HG03457 (cell line): ENCODE measurements around the gene TMEM247.
"Not testable (repeated sequence)": the region's sequence is repeated elsewhere in the genome, so short reads cannot be mapped to it uniquely, and the experiment has no call there.

Source experiments
- ATAC-seq: cut with Tn5 transposase; IDR thresholded peaks from one replicate; pipeline ENCODE4 v1.9.1; 2021; ENCODE audit warnings: moderate number of reproducible peaks; ENCODE audit not compliant: unreplicated experiment

TMEM247 gene

DNA sequence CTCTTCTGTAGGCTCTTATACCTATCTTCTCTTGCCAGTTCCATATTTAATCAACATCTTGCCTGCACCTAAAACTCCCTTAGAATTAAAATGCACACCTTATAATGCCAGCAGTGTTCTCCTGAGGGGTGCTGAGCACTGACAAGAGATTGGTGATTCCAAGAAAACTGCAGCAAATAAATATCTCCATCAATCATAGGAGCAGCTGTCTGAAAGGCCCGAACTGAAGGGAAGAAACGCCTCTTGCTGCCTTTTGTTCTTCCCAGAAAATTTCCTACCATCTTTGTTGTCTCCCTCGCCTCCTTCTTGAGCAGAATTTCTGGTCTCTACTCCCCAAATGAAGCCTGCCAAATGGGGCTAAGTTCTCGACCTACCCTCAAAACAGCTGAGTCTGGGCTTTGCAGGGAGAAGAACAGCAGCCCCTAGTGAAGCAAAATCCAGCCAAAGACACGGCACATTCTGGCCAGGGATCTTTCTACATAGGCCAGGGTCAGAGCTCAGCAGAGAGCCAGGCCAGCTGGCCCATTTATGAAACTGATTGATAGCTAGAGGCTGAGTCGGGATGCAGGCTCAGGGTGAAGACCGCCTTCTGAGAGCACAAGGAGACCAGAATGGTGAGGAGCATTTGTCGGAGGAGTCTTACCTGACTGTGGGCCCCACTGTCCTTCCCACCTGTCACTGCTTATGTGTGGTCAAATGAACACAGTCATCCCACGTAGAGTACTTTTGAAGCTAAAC, 20.4 kb upstream of the TMEM247 start:
- ATAC-seq: no peak

- ATAC-seq: no peak
Observed at GRCh38 chr2:46459694-46460093, 19.7 kb upstream of the TMEM247 start.

DNA sequence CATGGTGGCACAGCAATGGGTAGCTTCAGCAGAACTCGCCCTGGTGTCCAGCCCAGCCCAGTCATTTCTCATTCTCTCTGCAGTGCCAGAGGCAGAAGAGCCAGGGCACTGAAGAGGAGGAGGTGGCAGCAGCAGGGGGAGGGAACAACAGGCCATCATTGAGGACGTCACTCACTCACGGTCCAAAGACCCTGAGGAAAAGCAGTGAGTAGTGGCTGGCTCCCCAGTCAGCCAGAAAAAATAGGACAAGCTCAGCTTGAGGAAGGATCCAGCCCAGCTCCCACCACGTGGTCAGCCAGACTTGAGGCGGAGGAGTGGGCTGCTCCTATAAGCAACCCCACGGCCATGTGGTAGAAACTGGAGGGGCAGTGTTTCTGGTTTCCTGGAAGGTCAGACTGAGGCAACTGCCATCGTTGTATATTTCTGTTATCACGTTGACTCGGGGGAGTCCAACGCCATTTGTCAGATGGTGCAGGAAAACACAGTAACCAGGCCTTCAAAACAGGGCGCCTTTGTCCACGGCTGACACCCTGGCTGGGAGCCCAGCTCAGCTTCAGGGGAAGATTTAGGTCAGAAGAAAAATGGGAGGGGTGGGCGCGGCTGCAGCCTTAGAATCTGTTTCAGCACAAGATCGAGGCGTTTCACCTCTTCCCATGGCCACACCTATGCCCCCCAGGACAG, 19.0 kb upstream of the TMEM247 start:
- no peak for ATAC-seq

- no peak for ATAC-seq
Observed at GRCh38 chr2:46461011-46461674, 18.2 kb upstream of the TMEM247 start.

DNA sequence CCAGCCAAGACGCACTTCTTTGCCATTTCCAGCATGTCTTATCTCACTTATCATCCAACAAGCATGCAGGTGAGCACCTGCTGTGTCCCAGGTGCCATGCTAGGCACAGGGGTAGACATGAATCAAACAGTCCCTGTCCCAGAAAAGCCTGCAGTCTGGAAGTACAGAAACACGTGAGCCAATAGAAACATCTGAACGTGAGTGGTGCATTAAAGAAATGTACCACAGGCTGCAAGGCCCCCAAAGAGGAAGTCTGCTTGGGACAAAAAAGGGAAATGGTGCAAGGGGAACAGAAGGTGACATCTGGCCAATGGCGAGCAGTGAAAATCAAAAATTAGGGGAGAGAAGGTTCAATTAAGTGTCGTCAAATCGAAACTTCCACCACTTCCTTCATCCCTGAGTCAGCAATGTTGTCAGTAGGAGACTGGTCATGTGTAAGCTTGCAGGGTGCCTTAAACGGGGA, 17.6 kb upstream of the TMEM247 start:
- ATAC-seq: no peak

DNA sequence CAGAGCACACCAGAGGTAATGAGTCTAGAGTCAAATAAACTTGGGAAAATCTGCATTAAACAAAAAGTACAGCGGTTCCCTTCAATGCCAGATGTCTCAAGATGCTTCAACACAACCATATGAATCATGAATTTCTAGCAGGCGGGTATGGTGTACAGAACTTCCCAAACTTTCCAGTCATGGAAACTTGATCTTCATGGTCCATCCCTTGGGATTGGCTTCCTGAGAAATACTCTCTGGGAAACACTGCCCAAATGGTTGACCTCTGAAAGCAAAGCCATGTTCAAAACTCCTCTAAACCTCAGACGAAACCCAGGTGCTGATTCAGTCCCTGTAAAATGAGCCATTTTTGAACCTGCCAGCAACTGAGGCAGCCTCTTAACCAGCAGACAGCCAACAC, 16.4 kb upstream of the TMEM247 start:
- ATAC-seq: no peak

GRCh38 chr2:46469116-46469515, 10.2 kb upstream of the TMEM247 start:
- no peak for ATAC-seq

DNA sequence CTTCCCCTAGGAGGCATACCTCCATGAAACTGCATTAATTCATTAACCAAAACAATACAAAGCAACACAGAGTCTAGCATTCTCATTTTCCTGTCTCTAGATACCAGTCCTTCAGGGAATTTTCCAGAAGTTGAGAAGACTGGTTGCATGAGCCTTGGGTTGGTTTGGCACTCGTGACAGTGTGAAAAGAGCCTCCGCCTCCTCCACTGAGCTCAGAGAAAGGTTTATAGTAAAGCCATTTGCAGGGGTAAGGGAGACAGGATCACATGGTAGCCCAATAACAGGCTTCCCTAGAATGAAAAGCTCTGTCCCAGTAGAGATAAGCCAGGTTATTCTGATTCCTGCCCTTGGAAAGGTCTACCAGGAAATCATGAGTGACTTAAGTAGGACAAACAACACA, 9.7 kb upstream of the TMEM247 start:
- ATAC-seq: no peak

DNA sequence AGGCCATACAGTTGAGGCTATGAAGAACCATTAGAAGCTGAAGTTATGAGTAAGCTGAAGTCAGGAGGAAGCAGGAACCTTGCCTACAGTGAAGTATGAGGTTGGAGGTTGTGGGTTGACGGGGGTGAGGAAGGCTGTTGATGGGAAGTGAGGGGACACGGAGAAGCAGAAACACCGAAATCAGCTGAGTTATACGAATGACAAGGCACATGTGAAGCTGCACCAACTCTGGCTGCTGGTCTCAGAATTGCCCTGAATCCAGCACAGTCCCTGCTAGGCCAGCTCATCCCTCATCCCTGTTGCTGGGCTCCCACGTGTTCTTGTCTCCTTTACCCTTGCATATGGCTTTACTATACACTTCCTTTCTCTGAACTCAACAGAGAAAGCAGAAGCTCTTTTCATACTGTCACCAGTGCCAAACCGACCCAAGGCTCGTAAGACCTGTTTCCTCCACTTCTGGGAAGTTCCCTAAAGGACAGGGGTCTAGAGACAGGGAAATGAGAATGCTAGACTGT, 9.2 kb upstream of the TMEM247 start:
- ATAC-seq: no peak

DNA sequence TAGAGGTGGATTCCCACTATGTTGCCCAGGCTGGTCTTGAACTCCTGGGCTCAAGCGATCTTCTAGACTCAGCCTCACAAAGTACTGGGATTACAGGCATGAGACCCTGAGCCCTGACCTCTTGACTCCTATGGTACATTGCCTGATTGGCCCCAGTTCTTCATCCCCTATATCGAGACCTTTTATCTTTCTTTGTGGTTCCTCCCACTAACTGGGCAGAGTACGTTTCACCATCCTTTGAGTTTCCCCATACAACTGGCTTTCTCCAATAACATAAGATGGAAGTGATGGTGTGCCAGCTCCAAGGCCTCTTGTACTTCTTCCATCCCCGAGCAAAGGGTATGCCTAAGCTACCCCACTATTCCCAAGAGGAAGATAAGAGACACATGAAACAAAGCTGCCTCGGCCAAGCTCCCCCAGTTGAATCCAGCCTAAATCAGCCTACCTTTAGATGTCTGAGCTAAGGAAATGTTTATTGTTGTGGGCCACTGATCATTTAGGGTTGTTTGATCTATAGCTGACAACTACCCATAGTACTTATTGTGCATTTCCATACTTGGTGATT, 8.3 kb upstream of the TMEM247 start:
- ATAC-seq: no peak

- no peak for ATAC-seq
Observed at GRCh38 chr2:46471697-46472096, 7.7 kb upstream of the TMEM247 start.

GRCh38 chr2:46472165-46472564, 7.2 kb upstream of the TMEM247 start:
- ATAC-seq: not testable (repeated sequence)

DNA sequence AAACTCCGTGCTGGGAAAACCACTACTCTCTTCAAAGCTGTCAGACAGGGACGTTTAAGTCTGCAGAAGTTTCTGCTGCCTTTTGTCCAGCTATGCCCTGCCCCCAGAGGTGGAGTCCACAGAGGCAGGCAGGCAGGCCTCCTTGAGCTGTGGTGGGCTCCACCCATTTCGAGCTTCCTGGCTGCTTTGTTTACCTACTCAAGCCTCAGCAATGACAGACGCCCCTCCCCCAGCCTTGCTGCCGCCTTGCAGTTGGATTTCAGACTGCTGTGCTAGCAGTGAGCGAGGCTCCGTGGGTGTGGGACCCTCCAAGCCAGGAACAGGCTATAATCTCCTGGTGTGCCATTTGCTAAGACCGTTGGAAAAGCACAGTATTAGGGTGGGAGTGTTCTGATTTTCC, 1.9 kb upstream of the TMEM247 start:
- not testable (repeated sequence) for ATAC-seq

DNA sequence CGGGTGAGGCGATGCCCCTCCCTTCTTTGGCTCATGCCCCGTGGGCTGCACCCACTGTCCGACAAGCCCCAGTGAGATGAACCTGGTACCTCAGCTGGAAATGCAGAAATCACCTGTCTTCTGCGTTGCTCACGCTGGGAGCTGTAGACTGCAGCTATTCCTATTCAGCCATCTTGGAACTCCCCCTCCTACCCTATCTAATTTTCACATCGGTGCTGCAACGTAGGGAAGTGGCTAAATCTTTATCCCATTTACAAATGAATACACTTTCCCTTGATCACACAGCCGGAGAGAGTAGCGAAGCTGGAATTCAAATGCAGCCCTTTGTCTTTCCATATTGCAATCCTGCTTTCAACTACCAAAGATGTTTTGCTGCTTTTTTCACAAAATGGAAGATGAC, 1.4 kb upstream of the TMEM247 start:
- ATAC-seq: no peak

DNA sequence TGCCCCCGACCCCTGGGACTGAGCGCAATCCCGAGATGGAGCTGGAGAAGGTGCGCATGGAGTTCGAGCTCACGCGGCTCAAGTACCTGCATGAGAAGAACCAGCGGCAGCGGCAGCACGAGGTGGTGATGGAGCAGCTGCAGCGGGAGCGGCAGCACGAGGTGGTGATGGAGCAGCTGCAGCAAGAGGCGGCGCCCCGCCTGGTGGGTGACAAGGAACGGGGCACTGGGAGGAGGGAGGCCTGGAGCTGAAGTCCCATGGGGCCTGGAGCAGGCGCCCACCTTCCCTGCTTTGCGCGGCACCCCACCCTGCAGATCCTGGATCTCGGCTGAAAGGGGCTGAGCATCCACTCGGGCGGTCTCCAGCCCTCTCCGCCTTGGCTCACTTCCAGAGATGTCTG, 1.2 kb downstream of the TMEM247 start:
- no peak for ATAC-seq

GRCh38 chr2:46481198-46482193, 2.1 kb downstream of the TMEM247 start:
- no peak for ATAC-seq

DNA sequence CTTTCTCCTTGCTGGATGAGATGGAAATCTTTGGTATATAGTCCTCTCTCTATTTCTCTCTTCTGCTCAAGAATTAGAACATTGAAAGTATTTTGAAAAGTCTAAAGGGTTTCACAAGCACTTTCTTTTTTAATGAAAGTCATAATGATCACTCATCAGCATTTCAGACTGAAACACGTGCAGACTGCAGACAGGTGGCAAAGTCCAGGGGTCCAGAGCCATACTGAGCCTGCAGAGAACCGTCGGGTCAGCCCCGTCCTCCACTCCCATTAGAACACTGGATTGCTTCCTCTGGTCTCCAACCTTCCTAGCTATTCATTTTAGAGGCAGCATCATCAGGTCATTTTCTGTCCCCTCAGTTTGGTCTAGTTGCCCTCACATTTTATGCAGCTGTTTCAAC, 3.1 kb downstream of the TMEM247 start:
- ATAC-seq: no peak

- no peak for ATAC-seq
Observed at GRCh38 chr2:46485002-46485401, 5.6 kb downstream of the TMEM247 start.

GRCh38 chr2:46486436-46486835, 7.1 kb downstream of the TMEM247 start:
- ATAC-seq: no peak

DNA sequence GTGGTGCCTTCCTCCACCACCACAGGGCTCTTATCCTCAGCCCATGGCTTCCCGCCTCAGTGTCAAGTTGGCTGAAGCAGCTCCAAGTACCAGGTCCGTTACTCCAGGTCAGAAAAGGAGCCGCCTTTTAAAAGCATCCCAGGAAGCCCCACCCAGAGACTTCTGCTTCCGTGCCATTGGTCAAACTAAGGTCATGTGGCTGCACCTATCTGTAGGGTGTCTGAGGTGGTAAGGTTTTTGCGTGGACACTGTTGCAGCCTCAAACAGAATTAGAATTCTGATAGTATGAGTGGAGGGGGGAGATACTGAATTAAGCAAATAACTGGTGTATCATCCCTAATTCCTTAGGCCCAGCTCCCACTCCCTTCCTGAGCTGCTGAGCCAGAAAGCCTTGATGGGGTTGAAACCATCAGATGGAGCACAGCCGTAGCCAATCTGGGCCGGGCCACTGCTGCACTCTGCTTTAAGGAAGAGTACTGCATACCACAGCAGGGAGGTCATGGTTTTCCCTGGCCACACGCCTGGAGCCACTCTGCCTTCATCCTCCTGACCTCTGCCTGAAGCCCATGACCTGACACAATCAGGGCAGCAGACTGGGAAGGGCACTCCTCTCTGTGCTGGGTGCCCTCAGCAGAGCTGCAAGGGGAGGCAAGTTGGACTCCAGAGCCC, 8.4 kb downstream of the TMEM247 start:
- no peak for ATAC-seq
